HCEC 1CT (cell line): ENCODE data around the gene MXD1.
"Not testable (repeated sequence)": the region's sequence is repeated elsewhere in the genome, so short reads cannot be mapped to it uniquely, and the experiment has no call there.

ENCODE experiments used
- DNase-seq: peaks from one replicate; pipeline ENCODE4 v3.0.0-alpha.2; 2017

The MXD1 gene

GRCh38 chr2:69933839-69934613, 19.1 kb downstream of the MXD1 start:
- DNase-seq = peak; percentile 78

- no peak for DNase-seq
Measured at GRCh38 chr2:69934614-69934908, 19.7 kb downstream of the MXD1 start.

- no peak for DNase-seq
Measured at GRCh38 chr2:69935011-69935410, 20.1 kb downstream of the MXD1 start.

- no peak for DNase-seq
Measured at GRCh38 chr2:69936906-69937305, 22.0 kb downstream of the MXD1 start.

GRCh38 chr2:69937968-69938367, 23.1 kb downstream of the MXD1 start:
- no peak for DNase-seq

- no peak for DNase-seq
Measured at GRCh38 chr2:69939722-69940121, 24.8 kb downstream of the MXD1 start.

GRCh38 chr2:69940691-69941090, 25.8 kb downstream of the MXD1 start:
- no peak for DNase-seq

- no peak for DNase-seq
Measured at GRCh38 chr2:69943000-69943842, 28.3 kb downstream of the MXD1 start.

- DNase-seq = no peak
Measured at GRCh38 chr2:69943843-69944525, 29.1 kb downstream of the MXD1 start.

- no peak for DNase-seq
Measured at GRCh38 chr2:69944756-69945155, 29.8 kb downstream of the MXD1 start.

- DNase-seq = no peak
Measured at GRCh38 chr2:69945441-69945840, 30.5 kb downstream of the MXD1 start.

- DNase-seq = no peak
Measured at GRCh38 chr2:69945941-69946340, 31.0 kb downstream of the MXD1 start.

- peak; percentile 77 for DNase-seq
Measured at GRCh38 chr2:69946351-69947324, 31.7 kb downstream of the MXD1 start.

- no peak for DNase-seq
Measured at GRCh38 chr2:69947325-69947931, 32.5 kb downstream of the MXD1 start.

- no peak for DNase-seq
Measured at GRCh38 chr2:69948032-69948962, 33.4 kb downstream of the MXD1 start.

GRCh38 chr2:69948963-69949645, 34.2 kb downstream of the MXD1 start:
- DNase-seq = no peak

GRCh38 chr2:69950241-69950640, 35.3 kb downstream of the MXD1 start:
- no peak for DNase-seq

- DNase-seq = not testable (repeated sequence)
Measured at GRCh38 chr2:69950671-69951070, 35.8 kb downstream of the MXD1 start.

- DNase-seq = no peak
Measured at GRCh38 chr2:69952336-69953115, 37.6 kb downstream of the MXD1 start.
